ENCODE results near the gene ZNF333.
"Not testable (repeated sequence)": the region's sequence is repeated elsewhere in the genome, so short reads cannot be mapped to it uniquely, and the experiment has no call there.

ZNF333 gene

DNA sequence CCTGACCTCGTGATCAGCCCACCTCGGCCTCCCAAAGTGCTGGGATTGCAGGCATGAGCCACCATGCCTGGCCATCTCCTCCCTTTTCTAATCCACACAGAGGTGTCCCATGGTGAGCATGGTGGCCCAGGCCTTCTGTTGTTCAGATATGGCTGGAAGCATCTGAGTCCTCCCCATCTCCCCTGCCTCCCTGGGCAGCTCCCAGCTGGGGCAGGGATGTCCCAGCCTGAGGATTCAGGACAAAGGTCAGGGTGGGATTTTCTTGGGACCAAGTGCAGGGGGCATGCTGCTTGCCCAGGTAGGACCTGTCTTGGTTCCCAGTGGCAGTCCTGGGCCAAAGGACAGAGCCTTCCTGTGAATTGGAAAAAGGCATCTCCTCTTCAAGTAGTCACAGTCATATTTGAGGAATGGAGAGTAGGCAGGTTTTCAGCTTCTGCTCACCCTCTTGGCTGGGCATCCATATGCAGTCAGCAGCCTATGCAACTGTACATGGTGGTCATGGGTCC, 77.7 kb downstream of the ZNF333 start:
- no peak for DNase-seq
- peak; percentile 52 for TF ChIP-seq POLR2A (IDR thresholded peaks at IDR 0.05; ENCODE audit: low read length)
- TF ChIP-seq GATA1 (IDR thresholded peaks at IDR 0.05; ENCODE audit: low read depth, low read length) = no peak

GRCh38 chr19:14768001-14768400, 78.2 kb downstream of the ZNF333 start:
- TF ChIP-seq GATA1 (IDR thresholded peaks at IDR 0.05; ENCODE audit: low read depth, low read length) (no peak), POLR2A (IDR thresholded peaks at IDR 0.05; ENCODE audit: low read length) (peak; percentile 54)
- no peak for DNase-seq

- no peak for DNase-seq
- TF ChIP-seq GATA1 (IDR thresholded peaks at IDR 0.05; ENCODE audit: low read depth, low read length) (no peak), POLR2A (IDR thresholded peaks at IDR 0.05; ENCODE audit: low read length) (no peak)
These were observed 79.4 kb downstream of the ZNF333 start for GRCh38 chr19:14769201-14769600.

DNA sequence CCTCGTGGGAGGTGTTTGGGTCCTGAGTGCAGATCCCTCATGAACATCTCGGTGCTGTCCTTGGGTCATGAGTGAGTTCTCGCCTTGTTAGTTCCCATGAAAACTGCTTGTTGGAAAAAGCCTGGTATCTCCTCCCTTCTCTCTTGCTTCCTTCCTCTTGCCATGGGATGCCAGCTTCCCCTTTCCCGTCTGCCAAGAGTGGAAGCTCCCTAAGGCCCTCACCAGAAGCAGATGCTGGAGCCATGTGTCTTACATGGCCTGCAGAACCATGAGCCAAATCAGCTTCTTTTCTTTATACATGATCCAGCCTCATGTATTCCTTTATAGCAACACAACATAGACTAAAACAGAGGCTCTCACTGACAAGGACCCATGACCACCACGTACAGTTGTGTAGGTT, 80.3 kb downstream of the ZNF333 start:
- no peak for DNase-seq
- TF ChIP-seq GATA1 (IDR thresholded peaks at IDR 0.05; ENCODE audit: low read depth, low read length) (no peak), POLR2A (IDR thresholded peaks at IDR 0.05; ENCODE audit: low read length) (no peak)

GRCh38 chr19:14770944-14771839, 81.3 kb downstream of the ZNF333 start:
- no peak for TF ChIP-seq GATA1 (IDR thresholded peaks at IDR 0.05; ENCODE audit: low read depth, low read length)
- no peak for TF ChIP-seq POLR2A (IDR thresholded peaks at IDR 0.05; ENCODE audit: low read length)
- DNase-seq = no peak

- TF ChIP-seq POLR2A (IDR thresholded peaks at IDR 0.05; ENCODE audit: low read length) (no peak), GATA1 (IDR thresholded peaks at IDR 0.05; ENCODE audit: low read depth, low read length) (no peak)
- DNase-seq = no peak
These were observed 82.6 kb downstream of the ZNF333 start for GRCh38 chr19:14772467-14772866.

DNA sequence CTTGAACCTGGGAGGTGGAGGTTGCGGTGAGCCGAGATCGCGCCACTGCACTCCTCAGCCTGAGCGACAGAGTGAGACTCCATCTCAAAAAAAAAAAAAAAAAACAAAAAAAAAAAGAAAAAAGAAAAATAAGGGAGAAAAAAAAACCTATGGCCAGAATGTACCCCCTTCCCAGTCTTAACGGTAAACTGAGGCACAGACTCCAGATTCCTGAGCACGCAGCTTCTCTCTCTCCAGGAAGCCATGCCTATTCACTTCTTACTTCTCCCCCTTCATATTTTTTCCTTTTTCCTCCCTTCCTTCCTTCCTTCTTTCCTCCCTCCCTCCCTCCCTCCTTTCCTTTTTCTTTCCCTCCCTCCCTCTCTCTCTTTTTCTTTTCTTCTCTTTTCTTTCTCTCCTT, 83.1 kb downstream of the ZNF333 start:
- TF ChIP-seq GATA1 (IDR thresholded peaks at IDR 0.05; ENCODE audit: low read depth, low read length) (no peak), POLR2A (IDR thresholded peaks at IDR 0.05; ENCODE audit: low read length) (no peak)
- DNase-seq = no peak

GRCh38 chr19:14773722-14774121, 83.9 kb downstream of the ZNF333 start:
- not testable (repeated sequence) for DNase-seq

DNA sequence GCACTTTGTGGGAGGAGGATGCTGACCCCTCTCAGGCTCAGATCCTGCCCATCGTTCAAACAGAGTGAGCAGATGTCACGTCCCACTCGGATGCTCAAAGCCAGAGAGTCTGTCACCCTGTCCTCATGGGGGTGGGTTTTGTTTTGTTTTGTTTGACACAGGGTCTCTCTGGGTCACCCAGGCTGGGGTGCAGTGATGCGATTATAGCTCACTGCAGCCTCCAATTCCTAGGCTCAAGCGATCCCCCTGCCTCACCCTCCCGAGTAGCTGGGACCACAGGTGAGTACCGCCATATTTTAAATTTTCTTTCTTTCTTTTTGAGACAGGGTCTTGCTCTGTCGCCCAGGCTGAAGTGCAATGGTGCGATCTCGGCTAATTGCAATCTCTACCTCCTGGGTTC, 84.5 kb downstream of the ZNF333 start:
- TF ChIP-seq POLR2A (IDR thresholded peaks at IDR 0.05; ENCODE audit: low read length) (no peak), GATA1 (IDR thresholded peaks at IDR 0.05; ENCODE audit: low read depth, low read length) (no peak)
- no peak for DNase-seq

DNA sequence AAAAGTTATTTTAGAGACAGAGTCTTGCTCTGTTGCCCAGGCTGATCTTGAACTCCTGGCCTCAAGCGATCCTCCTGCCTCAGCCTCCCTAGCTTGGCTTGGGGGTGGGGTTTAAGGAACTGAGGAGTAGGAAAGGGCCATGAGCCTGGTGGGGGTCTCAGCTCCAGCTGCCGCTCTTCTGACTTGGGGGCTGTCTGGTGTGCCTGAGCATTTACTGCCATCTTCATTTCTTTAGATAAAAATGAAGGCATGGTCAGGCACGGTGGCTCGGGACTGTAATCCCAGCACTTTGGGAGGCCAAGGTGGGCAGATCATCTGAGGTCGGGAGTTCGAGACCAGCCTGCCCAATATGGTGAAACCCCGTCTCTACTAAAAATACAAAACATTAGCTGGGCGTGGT, 85.5 kb downstream of the ZNF333 start:
- not testable (repeated sequence) for DNase-seq

- DNase-seq = no peak
- TF ChIP-seq POLR2A (IDR thresholded peaks at IDR 0.05; ENCODE audit: low read length) = no peak
- TF ChIP-seq GATA1 (IDR thresholded peaks at IDR 0.05; ENCODE audit: low read depth, low read length) = no peak
These were observed 86.2 kb downstream of the ZNF333 start for GRCh38 chr19:14775869-14776586.

GRCh38 chr19:14777645-14778044, 87.8 kb downstream of the ZNF333 start:
- DNase-seq = not testable (repeated sequence)

DNA sequence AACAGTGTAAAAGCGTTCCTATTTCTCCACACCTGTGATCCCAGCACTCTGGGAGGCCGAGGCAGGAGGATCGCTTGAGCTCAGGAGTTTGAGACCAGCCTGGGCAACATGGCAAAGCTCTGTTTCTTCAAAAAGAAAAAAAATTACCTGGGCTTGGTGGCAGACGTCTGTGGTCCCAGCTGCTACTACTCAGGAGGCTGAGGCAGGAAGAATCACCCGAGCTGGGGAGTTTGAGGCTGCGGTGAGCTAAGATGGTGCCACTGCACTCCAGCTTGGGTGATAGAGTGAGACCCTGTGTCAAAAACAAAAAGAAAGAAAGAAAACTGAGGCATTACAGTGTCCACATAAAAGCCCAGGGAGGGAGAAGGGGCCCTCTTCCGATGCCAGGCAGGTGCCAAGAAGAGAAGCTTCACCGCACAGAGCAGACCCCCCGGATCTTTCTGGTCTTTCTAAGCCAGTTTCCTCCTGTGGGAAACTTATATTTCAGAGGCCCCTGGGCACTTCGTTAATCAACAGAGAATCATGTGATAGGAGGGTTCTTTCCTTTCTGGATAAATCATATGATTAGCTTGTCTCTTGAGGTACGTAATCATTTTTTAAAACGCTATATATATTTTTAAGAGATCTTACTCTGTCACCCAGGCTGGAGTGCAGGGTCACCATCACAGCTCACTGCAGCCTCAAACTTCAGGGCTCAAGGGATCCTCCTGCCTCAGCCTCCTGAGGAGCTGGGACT, 88.4 kb downstream of the ZNF333 start, which contains the start of gene ADGRE2:
Gene ADGRE2, minus strand, starts transcription at position 451 of the 736 bp plus-strand sequence. CDS start 1,804 bp downstream, outside the sequence.
- not testable (repeated sequence) for DNase-seq

- DNase-seq = no peak
- TF ChIP-seq POLR2A (IDR thresholded peaks at IDR 0.05; ENCODE audit: low read length) = no peak
- TF ChIP-seq GATA1 (IDR thresholded peaks at IDR 0.05; ENCODE audit: low read depth, low read length) = no peak
These were observed 89.3 kb downstream of the ZNF333 start for GRCh38 chr19:14779151-14779550.

GRCh38 chr19:14780622-14781225, 90.9 kb downstream of the ZNF333 start:
- DNase-seq = not testable (repeated sequence)

GRCh38 chr19:14781713-14782536, 92.1 kb downstream of the ZNF333 start:
- not testable (repeated sequence) for DNase-seq
